ENCODE results near the gene MADD.

DNA sequence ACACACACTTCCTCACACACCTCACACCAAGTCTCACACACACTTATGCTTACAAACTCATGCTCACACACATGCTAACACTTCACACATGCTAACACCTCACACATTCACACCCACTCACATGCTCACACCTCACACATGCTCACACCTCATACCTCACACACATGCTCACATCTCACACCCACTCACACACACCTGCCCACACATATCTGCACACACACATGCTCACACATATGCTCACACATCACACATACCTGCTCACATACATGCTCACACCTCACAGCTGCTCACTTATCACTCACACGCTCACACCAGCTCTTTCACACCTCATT is 87.0 kb downstream of the MADD start:
- TF ChIP-seq, protein P1, sequence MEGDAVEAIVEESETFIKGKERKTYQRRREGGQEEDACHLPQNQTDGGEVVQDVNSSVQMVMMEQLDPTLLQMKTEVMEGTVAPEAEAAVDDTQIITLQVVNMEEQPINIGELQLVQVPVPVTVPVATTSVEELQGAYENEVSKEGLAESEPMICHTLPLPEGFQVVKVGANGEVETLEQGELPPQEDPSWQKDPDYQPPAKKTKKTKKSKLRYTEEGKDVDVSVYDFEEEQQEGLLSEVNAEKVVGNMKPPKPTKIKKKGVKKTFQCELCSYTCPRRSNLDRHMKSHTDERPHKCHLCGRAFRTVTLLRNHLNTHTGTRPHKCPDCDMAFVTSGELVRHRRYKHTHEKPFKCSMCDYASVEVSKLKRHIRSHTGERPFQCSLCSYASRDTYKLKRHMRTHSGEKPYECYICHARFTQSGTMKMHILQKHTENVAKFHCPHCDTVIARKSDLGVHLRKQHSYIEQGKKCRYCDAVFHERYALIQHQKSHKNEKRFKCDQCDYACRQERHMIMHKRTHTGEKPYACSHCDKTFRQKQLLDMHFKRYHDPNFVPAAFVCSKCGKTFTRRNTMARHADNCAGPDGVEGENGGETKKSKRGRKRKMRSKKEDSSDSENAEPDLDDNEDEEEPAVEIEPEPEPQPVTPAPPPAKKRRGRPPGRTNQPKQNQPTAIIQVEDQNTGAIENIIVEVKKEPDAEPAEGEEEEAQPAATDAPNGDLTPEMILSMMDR (IDR thresholded peaks at IDR 0.05), result no peak
- no peak for TF ChIP-seq POLR2A (IDR thresholded peaks at IDR 0.05)
- TF ChIP-seq POLR2AphosphoS5 (IDR thresholded peaks at IDR 0.05), result no peak
